Sciatic nerve (tissue), 2 donors: ENCODE results near the gene DISP2. TPM values are rescaled to one million over a fixed set of nuclear protein-coding genes. Genes with fewer than 3 reads are reported as not detected.

Source experiments
- ATAC-seq: fragments of 200-7000 bp; cut with Tn5 transposase; one replicate; pipeline ENCODE4 v1.9.1; 2020; ENCODE audit warnings: mild to moderate bottlenecking, moderate library complexity
- DNase-seq: peaks from one replicate; pipeline ENCODE4 v3.0.0-alpha.2; 2020; ENCODE audit warnings: low spot score
- intact Hi-C: fragments of 100-400 bp; cut with DNase I; formaldehyde crosslinking; loops from one replicate; pipeline ENCODE4 v1.14.2; 2022
- total RNA-seq: library from RNA; stranded (reverse); fragmentation: NEBNext Ultra II Directional; extraction: Animal tissue kit (Norgen Biotek cat#: 25700); gene quantifications from one replicate; pipeline ENCODE4 v1.2.1, GENCODE V29; 2021
- donor health status: DM: no; HTN: no; CAD: no.
- donor health status: DM: no; HTN: no; CAD: no.

Gene DISP2
- total RNA-seq, 1 donor from 2014 or later: 2.1 TPM

DNA sequence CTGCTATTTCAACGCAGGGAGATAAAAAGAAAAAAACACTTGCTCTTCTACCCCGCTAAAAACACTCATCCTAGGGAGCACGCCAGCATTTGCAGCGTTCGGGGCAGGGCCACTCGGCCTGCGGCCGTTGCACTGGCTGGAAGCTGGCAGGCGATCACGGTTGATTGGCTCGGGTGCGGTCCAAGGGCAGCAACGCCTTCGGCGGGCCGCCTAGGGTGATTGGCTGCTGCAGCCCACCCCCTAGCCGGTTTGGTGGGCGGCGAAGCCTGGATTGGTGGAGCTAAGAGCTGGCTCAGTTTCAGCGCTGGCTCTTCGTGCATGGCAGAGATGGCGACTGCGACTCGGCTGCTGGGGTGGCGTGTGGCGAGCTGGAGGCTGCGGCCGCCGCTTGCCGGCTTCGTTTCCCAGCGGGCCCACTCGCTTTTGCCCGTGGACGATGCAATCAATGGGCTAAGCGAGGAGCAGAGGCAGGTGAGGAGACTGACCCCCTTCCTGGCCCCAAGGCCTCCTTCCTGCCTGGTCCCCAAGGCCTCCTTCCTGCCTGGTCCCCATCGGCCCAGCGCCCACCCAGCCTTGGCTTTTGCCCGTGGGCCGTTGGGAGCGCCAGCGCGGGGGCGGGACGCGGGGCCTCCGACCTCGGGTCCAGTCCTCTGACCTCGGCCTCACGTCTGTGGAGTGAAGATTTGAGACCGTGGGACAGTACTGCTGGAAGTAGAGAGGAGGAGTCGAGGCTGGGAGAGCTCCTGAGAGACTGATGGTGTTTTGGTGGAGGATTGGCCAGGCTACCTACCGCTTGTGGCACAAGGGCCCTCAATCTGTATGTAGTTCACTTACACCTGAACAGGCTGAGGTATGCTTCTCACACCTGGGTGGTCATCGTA, 47.7 kb downstream of the DISP2 start, which contains the start of gene IVD:
IVD (plus strand) TSS at position 295 of the 881 bp plus-strand sequence; CDS start at position 328, 33 bp downstream.
- intact Hi-C loops: no loop called here
- DNase-seq: peak; percentile 97
- peak; percentile 100 for ATAC-seq

DNA sequence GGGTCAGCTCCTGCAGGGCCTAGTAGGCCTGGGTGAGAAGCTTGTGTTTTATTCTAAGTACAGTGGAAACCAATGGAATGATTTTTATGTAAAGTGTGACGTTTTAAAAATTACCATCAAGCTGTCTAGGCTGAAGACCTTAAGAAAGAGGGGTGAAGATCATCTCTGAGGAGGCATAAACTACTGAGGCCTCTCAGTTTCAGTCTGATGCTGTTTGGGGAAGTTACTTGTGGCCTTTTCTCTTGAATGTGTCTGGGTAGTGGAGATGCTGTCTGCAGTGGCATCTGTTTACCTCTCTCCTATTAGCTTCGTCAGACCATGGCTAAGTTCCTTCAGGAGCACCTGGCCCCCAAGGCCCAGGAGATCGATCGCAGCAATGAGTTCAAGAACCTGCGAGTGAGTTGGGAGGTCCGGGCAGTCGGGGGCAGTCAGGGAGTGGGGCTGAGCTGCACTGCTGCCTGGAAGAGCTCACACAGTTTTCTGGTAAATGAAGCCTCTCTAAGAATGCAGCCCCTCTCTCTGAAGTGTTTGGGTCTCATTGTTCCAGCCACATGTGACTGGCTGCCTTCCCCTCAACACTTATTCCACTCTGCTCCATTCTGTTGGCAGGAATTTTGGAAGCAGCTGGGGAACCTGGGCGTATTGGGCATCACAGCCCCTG, 49.4 kb downstream of the DISP2 start:
- intact Hi-C loops: no loop called here
- DNase-seq: no peak
- ATAC-seq: no peak

DNA sequence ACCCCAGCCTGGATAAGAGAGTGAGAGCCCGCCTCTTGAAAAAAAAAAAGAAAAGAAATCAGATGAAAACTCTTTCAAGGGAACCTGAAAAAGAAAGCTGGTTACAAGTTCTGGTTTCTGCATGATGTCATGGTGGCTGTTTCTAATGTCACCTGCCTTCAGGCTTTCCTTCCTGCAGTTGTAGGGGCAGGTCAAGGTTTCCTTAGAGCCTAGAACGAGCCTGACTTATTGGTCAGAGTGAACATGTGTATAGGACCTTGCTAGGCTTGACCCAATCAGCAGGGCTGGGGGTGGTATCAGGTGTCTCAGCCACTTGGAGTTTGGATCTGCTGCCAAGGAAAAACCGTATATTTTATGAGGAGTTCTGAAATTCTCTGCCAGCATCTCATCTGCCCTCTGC, 51.3 kb downstream of the DISP2 start:
- ATAC-seq: no peak
- intact Hi-C loops: no loop called here
- DNase-seq: no peak

GRCh38 chr15:40410476-40410875, 52.5 kb downstream of the DISP2 start:
- no peak for ATAC-seq
- intact Hi-C loops: no loop called here
- no peak for DNase-seq

DNA sequence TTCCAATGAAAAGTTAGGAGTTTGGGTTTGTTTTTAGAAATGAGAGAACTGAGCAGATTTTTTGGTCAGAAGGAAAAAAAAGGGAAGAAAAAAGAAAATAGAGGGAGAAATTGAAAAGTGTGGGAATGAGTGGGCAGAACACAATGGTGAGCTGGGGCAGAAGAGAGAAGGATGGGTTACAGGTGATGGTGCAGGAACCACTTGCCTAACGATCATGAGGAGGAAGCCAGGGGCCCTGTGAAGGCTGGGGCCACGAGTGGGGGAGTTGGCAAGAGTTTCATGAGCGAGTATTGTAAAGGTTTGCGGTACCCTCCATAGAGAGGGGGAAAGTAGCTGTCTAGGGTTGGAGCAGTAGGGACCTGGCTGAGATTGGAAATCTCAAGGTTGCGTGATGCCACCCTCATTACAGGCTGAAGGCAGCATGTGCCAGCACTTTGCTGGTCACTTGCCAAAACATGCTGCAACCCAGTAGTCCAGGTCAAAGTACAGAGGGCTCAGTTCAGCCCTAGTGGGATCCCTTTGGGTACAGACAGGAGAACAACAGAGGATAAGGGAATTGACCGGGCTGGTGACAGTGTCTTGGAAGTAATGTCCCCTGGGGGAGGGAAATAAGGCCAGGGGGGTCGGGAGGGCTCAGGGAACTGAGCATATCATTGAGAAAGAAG, 54.2 kb downstream of the DISP2 start:
- ATAC-seq (no peak), DNase-seq (no peak)
- intact Hi-C loops: no loop called here

DNA sequence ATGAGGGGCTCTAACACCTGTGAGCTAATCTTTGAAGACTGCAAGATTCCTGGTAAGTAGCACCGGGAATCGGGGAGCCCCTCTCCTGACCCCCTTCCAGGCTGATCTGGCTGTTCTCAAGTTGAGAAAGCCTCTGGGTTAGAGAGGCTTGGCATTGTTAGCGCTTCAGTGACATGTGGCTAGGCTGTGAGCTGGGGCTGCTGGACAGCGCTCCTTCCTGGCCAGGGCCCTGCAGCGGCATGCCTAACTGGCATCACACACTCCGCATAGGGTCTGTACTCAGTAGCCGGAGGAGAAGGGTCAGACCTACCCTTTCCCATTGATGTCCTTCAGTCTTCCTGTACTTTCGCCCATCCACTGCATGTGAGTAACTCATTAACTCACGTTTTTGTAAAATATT, 55.0 kb downstream of the DISP2 start:
- ATAC-seq: peak; percentile 11
- intact Hi-C loops: no loop called here
- no peak for DNase-seq

- intact Hi-C loops: no loop called here
- ATAC-seq: no peak
- no peak for DNase-seq
Observed at GRCh38 chr15:40414816-40415215, 56.8 kb downstream of the DISP2 start.

- ATAC-seq: no peak
- DNase-seq: no peak
- intact Hi-C loops: no loop called here
Observed at GRCh38 chr15:40415226-40415625, 57.2 kb downstream of the DISP2 start.

DNA sequence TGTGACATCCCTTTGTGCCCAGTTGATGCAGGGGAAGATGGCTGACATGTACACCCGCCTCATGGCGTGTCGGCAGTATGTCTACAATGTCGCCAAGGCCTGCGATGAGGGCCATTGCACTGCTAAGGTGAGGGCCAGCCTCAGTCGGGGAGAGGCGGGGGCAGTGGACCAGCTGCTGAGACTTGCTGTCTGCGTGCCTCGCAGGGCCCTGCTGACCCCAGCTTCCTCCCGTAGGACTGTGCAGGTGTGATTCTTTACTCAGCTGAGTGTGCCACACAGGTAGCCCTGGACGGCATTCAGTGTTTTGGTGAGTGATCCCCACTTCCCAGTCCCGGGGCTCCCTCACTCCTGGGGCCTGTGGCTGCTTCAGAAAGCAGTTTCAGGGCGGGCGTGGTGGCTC, 58.0 kb downstream of the DISP2 start:
- DNase-seq: no peak
- ATAC-seq: no peak
- intact Hi-C loops: no loop called here

DNA sequence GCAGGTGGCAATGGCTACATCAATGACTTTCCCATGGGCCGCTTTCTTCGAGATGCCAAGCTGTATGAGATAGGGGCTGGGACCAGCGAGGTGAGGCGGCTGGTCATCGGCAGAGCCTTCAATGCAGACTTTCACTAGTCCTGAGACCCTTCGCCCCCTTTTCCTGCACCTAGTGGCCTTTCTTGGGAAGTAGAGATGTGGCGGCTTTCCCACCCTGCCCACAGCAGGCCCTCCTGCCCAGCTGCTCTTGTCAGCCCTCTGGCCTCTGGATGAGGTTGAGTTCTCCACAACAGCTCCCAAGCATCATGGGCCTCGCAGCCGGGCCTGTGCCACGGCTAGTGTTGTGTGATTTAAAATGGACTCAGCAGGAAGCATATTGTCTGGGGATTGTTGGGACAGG, 60.1 kb downstream of the DISP2 start:
- DNase-seq: no peak
- no peak for ATAC-seq
- intact Hi-C loops: no loop called here

DNA sequence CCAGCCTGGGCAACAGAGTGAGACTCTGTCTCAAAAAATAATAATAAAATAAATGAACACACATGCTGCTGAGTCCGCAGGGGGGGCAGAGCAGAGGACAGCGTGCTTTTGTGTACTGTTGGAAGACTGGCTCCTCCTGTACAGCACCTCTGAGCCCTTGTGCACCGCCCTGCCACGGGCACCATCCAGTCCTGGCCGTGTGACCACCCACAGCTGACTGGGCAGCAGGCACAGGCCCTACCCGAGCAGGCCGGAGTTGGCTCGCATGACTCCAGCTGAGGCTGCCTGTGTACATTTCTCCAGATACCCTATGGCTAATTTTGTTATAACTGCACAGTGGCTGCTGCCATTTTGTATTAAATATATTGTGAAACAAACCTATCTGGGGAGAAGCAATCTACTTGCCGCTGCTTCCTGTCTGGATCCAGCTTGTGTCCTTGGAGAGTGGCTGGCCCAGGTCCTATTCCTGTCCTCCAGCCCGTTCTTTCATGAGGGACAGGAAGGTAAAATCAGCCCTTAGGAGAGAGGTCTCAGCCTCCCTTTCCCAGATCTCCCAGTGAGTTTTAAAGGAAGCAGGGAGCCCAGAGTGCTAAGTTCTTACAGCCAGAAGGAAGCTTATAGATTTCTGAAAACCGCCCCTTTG, 62.2 kb downstream of the DISP2 start:
- ATAC-seq (no peak), DNase-seq (no peak)
- intact Hi-C loops: loop anchor here (5.0 kb wide), 1 partner anchor 138 kb away; the partner anchor contains the start of gene ANKRD63

DNA sequence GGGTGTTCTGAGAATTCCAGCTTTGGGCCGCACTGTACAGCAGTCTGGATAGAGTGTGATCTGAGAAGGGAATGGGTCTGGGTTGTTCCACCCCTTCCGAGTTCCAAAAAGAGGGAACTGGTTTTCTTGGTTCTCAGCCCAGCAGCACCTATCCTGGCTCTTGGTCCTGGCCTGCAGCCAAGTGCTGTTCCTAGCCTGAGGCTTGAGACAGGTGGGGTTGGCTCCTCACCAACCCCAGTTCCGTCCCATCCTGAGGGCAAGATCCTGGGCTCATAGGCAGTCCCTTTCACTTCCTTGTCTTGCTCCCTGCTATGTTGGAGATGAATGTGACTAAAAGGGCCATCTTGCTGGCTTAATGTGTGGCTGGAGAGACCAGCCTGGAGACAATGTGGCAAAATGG, 62.8 kb downstream of the DISP2 start:
- DNase-seq (no peak), ATAC-seq (peak; percentile 28)
- intact Hi-C loops: loop anchor here (5.0 kb wide), 1 partner anchor 138 kb away; the partner anchor contains the start of gene ANKRD63

DNA sequence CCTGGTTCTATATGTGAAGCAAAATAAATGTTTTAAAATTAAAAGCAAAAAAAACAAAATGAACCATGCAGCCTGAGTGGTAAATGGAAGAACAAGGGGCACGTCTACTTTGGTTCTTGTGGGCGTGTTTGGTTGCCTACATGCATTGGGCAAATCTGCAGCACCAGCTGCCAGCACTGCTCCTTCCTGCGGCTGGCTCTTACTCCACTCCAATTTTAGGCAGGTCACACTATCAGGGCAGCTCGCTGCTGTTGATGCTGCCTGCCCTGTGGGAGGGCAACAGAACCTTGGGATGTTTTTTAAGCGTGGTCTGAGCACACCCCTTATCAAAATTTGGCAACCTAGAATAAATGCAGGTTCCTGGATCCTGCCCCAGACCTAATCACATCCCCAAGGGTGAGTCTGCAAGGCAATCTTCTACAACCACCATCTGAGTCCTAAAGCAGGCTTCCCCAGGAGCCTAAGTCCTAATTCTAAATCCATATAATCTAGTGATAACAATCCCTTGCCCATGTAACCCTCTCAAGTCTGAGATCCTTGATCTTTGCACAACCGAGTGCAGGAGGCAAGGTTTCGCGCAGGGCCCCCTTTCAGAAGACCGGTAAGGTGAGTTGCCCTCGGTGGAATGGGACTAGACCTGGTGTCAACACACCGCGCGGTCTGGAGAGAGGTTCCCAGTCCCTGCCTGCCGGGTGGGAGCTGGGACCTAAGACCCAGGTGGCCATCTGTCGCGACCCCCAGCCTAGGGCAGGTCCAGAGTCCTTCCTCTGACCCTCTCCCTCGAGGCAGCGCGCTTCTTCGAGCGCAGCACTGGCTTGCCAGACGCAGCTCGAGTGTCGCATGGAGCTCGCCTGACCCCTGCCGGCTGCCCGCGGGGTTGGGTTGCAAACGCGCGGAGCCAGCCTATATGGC, 63.5 kb downstream of the DISP2 start:
- DNase-seq (peak; percentile 89), ATAC-seq (peak; percentile 96)
- intact Hi-C loops: loop anchor here (5.0 kb wide), 1 partner anchor 139 kb away; the partner anchor contains the start of gene ANKRD63

DNA sequence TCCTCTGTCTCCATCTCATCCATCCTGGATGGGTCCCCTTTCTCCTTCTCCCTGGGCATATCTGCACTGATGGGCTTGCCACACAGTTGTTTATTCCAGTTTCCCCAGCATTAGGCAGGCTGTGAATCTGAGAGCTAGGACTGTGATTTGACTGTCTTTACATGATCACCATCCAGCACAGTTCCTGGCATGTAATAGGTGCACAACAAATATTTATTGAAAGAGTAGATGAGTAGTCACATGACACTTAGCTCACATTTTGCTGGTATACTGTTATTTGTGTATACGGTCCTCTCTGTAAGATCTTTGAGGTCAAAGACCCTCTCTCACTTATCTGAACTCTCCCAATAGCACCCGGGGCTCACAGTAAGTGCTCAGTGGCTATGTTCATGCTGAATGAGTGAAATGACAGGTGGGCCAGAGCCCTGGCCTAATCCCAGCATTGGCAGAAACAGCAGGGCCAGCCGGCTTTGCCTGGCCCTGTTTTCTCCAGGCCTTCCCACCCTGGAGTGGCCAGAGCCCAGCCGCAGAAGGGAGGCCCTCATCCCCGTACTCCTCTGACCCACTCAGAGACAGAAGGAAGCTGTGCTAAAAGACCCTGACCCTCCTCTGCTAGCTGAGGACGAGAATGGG, 66.6 kb downstream of the DISP2 start:
- DNase-seq: no peak
- intact Hi-C loops: loop anchor here (5.0 kb wide), 1 partner anchor 142 kb away; the partner anchor contains the start of gene ANKRD63
- ATAC-seq: no peak

DNA sequence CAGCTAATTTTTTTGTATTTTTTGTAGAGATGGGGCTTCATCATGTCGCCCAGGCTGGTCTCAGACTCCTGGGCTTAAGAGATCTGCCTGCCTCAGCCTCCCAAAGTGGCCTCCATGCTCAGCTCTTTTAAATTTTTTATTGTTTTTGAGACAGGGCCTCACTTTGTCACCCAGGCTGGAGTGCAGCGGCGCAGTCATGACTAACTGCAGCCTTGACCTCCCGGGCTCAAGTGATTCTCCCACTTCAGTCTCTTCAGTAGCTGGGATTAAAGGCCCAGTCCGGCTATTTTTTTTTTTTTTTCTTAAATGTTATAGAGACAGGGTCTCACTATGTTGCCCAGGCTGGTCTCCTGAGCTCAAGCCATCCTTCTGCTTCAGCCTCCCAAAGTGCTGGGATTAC, 67.7 kb downstream of the DISP2 start:
- ATAC-seq (no peak), DNase-seq (no peak)
- intact Hi-C loops: no loop called here

DNA sequence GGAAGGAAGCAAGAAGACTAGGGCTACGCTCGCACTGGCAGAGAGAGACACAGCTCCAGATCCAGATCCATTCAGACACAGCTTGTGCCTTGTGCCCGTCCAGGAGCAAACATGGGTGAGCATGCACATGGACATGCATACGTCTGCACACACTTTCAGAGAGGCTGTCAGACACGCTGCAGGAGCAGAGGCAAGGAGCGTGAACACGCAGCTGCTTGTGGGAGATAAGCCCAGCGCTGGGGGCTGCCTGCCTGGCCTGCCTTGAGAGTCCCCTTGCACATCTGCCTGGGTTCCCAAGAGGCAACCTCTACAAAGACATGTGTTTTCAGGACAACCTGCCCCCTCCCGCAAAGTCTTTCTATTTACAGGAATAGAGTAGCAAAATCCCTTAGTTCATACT, 69.2 kb downstream of the DISP2 start:
- ATAC-seq (no peak), DNase-seq (no peak)
- intact Hi-C loops: no loop called here

- no peak for ATAC-seq
- DNase-seq: no peak
- intact Hi-C loops: no loop called here
Observed at GRCh38 chr15:40428185-40428584, 70.2 kb downstream of the DISP2 start.
